GM21529 (cell line): Measurements from ENCODE around the gene GJB5.
"Not testable (repeated sequence)": the region's sequence is repeated elsewhere in the genome, so short reads cannot be mapped to it uniquely, and the experiment has no call there.

ENCODE experiments used
- ATAC-seq: cut with Tn5 transposase; IDR thresholded peaks from one replicate; pipeline ENCODE4 v1.9.1; 2021; ENCODE audit not compliant: unreplicated experiment

Gene GJB5

DNA sequence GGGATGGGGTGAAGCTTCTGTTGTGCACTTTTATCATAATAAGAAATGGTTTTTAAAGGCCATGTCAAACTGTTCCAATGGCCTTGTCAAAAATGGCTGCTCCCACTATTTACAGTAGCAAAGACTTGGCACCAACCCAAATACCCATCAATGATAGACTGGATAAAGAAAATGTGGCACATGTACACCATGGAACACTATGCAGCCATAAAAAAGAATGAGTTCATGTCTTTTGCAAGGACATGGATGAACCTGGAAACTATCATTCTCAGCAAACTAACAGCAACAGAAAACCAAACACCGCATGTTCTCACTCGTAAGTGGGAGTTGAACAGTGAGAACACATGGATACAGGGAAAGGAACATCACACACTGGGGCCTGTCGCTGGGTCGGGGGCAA, 18.3 kb downstream of the GJB5 start:
- ATAC-seq, result not testable (repeated sequence)

DNA sequence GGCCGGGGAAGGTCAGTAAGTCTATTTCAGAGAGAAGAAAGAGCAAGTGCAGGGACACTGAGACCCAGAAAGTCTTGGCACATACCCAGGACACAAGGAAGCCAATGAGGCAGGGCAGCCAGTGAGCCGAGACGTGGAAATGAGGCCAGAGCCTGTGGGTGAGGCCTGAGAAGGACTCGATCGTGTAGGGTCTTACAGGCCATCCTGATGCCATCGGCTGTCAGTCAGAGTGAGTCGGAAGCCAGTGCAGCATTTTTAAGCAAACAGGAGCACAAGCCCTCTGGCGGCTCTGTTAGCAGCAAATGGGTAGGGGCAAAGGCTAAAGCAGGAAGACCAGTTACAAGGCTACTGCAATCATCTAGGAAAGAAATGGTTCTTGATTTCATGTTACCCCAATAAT, 20.1 kb downstream of the GJB5 start:
- no peak for ATAC-seq

DNA sequence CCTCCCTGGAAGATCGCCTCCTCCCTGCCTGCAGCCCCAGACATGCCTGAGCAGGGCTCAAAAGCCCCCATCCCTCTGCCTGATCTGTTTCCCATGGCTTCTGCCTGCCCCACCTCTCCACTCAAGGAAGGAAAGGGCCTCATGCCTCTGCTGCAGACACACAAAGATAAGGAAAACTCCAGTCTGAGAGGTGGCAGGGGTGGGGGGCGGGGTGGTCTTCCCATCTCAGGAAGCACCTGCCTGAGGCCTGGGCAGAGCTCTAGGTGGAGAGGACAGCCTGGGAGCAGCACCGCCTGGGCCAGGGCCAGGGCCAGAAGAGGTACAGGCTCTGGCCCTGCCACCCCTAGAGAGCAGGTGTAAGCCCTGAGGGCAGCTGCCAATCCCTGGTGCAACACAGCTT, 22.1 kb downstream of the GJB5 start:
- ATAC-seq, result no peak

DNA sequence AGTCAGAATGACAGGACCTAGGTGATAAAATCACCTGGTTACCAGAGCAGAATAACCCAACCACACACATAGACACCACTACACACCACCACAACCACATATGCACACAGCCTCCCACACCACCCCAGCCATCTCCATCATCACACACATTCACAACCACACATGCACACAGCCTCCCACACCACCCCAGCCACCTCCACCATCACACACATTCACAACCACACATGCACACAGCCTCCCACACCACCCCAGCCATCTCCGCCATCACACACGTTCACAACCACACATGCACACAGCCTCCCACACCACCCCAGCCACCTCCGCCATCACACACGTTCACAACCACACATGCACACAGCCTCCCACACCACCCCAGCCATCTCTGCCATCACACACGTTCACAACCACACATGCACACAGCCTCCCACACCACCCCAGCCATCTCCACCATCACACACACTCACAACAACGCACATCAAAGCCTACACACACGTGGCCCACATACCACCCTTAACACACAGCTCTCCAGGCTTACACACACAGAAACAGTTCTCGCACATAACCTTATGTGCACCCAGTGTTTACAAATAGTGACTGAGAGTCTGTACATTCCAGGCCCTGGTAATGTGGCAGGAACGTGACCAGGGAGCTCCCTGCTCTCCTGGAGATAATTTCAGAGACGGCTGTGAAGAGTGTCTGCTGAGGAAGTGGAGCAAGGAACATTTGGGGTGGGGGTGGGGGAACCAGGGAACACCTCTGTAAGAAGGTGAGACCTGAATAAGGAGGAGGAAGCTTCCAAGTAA, 22.9 kb downstream of the GJB5 start:
- ATAC-seq, result no peak

DNA sequence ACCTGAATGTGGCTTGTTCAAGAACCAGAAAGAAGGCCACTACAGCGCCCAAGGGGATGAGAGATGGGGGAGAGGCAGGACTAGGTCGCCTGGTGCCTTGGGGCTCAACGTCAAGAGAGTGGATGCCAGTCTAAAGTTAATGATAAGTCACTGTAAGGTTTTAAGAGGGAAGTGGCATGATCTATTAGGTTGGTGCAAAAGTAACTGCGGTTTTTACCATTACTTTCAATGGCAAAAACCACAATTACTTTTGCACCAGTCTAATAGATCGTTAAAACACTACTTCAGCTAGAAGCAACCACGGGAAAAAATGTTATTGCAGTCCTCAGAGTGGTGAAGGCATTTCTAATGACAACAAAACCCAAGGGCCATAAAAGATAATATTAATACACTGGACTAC, 23.5 kb downstream of the GJB5 start:
- no peak for ATAC-seq

DNA sequence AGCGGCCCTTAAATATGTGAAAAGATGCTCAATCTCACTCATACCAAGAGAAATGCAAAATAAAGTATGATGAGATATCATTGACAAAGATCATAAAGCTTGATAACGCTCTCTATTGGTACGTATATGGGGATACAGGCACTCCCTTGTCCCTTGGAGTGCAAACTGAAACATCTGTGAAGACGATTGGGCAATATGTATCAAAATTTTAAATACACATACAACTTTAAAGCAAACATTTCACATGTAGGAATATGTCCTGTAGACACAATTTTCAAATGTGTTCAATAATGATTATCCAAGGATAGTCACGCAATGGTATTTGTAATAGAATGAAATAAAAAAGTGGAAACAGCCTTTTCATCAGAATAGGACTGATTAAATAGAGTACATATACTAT, 24.2 kb downstream of the GJB5 start:
- no peak for ATAC-seq

DNA sequence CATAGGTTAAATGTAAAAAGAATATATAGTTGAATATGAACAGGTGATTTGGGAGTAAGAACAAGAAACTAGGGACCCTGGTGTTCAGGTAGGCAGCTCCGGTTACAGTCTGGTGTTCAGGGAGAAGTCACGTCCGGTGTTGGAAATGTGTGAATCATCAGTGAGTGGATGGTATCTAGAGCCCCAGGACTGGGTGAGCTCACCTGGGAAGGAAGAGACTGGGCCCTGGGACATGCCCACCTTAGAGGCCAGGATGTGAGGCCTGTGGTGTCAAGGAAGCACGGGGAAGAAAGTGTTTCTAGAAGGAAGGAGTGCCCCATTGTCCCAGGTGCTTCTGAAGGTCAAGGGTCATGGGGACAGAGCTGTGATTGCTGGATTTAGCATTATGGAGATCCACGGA, 24.7 kb downstream of the GJB5 start:
- ATAC-seq, result no peak

DNA sequence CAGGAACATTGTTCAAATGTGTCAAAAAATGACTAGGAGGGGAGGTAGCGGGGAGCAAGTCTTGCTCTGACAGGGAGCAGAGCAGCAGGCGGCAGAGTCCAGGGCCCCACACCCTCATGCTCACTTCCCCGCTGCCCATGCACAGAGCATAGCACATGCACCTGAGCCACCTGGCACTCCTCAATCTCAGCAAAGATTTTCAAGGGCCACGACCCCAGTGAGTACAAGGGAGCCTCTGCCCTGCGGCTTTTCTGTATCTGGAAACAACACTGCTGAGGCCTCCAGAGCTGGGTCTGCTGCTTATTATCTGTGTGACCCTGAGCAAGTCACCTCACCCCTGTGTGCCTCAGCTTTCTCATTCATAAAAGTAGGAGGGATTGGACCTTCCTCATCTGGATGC, 25.1 kb downstream of the GJB5 start:
- ATAC-seq, result no peak

DNA sequence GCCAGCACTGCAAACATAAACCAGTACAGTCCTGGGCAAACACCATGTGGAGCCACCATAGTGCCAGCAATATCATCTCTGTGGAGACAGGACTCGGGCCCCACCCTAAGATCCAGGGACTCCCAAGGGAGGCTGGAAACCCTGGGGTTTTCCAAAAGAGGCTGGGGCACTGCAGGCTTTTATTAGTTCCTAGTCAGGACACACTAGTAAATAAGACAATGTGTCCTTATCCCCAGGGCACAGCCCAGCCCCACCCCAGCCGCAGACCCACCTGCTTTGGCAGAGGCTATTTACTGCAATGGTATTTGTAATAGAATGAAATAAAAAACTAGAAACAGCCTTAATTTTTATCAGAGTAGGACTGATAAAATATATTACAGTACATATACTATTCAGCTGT, 25.7 kb downstream of the GJB5 start:
- no peak for ATAC-seq

DNA sequence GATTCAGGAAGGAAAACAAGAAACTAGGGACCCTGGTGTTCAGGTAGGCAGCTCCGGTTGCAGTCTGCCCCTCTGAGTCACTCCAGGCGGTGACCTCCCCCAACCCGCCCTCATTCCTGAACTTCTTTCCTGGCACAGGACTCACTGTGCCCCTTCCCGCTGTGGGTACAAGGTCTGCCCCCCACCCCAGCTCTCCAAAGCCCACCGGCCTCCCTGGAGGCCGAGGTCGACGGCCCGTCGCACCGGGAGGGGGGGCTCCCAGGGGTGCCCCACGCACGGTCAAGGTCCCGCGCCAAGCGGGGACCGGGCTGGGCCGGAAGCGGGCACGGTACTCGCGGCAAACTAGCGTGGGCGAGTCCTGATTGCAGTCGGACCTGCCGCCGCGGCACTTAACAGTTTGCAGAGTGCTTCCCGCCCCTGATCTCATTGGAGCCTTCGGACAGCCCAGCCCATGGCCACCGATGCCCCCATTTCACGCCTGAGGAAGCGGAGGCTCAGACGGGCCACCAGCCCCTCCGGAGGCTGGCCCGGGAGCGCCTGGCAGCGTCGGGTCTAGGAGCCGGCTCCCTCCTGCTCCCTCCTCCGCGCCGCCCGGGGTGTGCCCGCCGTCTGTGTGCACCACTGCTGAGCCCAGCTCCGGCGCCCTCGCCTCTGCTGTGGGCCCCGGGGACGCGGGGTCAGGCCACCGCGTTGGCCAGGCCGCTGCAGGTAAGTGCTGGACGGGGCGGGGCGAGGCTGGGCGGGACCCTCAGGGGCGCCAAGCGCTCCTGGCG, 26.4 kb downstream of the GJB5 start, which contains the start of gene GJB3:
GJB3 (plus strand) TSS at position 144 of the 773 bp plus-strand sequence. CDS start 3,549 bp downstream, outside the sequence.
- no peak for ATAC-seq

DNA sequence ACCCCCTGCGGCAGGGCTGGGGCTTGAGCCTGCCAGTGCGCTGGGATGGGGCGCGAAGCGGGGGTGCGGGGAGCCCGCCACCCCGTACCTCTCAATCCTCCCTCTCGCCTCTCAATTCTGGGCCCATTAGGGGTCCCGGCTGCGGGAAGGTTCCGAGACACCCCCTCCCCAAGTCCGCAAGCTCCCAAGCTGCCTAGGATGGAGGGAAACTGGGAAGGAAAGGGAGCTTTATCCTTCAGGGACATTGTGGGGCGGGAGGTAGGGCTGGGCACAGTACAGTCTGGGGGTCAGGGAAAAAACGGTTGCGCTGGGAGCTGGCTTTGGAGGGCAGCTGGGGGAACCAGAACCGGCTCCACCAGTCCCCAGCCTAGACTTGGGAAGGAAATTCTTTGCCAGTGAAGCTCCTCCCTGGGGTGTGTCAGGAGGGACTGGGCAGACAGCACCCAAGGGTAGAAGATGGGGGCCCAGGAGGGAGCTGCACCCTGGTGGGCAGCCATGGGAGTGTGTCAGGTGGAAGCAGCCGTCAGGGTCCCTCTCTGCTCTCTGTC, 27.1 kb downstream of the GJB5 start:
- ATAC-seq, result no peak

DNA sequence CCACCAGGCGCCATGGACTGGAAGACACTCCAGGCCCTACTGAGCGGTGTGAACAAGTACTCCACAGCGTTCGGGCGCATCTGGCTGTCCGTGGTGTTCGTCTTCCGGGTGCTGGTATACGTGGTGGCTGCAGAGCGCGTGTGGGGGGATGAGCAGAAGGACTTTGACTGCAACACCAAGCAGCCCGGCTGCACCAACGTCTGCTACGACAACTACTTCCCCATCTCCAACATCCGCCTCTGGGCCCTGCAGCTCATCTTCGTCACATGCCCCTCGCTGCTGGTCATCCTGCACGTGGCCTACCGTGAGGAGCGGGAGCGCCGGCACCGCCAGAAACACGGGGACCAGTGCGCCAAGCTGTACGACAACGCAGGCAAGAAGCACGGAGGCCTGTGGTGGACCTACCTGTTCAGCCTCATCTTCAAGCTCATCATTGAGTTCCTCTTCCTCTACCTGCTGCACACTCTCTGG, 29.9 kb downstream of the GJB5 start:
- no peak for ATAC-seq

DNA sequence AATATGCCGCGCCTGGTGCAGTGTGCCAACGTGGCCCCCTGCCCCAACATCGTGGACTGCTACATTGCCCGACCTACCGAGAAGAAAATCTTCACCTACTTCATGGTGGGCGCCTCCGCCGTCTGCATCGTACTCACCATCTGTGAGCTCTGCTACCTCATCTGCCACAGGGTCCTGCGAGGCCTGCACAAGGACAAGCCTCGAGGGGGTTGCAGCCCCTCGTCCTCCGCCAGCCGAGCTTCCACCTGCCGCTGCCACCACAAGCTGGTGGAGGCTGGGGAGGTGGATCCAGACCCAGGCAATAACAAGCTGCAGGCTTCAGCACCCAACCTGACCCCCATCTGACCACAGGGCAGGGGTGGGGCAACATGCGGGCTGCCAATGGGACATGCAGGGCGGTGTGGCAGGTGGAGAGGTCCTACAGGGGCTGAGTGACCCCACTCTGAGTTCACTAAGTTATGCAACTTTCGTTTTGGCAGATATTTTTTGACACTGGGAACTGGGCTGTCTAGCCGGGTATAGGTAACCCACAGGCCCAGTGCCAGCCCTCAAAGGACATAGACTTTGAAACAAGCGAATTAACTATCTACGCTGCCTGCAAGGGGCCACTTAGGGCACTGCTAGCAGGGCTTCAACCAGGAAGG, 30.5 kb downstream of the GJB5 start:
- ATAC-seq, result no peak

DNA sequence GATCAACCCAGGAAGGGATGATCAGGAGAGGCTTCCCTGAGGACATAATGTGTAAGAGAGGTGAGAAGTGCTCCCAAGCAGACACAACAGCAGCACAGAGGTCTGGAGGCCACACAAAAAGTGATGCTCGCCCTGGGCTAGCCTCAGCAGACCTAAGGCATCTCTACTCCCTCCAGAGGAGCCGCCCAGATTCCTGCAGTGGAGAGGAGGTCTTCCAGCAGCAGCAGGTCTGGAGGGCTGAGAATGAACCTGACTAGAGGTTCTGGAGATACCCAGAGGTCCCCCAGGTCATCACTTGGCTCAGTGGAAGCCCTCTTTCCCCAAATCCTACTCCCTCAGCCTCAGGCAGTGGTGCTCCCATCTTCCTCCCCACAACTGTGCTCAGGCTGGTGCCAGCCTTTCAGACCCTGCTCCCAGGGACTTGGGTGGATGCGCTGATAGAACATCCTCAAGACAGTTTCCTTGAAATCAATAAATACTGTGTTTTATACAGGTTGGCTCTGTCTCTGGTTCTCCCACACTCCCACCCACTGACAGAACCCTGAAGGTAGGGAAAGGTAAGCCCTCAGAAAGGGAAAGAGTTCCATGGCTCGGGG, 31.1 kb downstream of the GJB5 start:
- ATAC-seq, result no peak

DNA sequence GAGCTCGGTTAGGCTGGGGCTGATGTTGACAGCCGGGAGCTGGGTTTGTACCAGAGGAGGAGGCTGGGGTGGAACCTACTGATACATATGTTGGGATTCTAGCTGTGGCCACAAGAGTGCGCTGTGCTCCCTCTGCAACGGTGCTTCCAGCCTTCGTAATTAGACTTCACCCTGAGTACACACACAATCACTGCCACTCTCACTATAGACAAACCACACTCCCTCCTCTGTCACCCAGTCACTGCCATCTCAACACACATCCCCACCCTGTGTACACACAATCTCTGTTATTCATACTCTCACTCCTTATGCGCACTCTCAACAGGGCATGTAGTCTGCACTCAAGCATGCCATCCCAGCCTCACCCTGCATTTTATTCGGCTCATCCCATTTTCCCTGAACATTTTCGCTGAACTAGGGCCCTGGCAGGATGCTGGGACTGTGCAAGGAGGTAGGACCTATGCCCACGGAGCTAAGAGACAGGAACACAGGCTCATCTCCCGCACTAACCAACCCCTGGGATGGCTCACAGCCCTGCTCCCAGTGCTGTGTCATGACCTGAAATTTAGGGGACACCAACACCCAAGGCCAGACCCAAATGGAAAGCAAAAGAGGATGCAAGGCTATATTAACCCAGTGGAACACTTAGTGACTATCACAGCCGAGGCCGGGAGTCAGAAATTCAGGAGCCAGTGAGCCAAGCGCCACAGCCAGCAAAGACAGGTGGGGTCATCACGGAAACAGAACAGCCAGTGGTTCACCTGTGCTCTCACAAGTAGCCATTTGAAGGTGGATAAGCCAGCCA, 31.9 kb downstream of the GJB5 start:
- no peak for ATAC-seq

DNA sequence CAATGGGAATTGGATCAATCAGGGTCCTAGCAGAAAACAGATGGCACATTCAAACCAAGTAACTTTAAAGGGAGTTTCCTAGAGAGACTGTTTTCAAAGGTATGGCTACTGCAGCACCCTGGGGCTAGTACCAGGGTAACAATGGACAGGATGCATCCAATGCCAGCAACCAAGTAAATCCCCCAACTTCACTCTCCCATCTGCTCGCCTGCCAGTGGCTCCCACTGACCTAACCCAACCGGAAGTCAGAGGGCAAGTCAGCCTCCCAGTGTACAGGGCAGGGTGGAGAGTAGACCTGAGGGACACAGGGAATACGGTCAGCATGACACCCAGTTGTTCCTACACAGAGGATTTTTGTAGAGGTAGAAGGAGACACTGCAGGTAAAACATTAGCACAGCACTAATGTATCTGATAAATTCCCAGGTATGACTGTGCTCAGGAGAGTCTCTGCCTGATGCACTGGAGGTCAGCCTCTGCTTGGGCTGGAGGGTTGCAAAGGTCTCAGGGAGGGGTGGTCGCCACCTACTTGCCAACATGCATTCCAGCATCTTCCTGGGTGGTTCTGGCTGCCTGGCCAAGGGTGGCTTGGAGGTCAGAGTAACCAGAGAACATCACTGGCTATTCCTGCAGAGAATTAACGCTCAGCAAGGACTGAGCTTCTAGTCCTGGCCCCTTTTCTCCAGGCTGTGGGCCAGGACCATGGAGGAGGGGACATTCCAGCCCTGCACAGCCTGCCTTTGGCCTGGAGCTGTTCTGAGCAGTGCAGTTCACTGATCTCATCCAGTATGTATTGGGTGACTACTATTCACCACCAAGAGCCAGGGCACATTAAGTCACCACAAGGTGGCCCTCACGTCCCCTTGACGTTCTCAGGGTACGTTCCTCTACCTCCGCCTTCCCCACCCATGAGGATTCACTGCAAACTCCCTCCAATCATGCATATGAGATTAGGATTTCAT, 32.9 kb downstream of the GJB5 start:
- ATAC-seq, result no peak

DNA sequence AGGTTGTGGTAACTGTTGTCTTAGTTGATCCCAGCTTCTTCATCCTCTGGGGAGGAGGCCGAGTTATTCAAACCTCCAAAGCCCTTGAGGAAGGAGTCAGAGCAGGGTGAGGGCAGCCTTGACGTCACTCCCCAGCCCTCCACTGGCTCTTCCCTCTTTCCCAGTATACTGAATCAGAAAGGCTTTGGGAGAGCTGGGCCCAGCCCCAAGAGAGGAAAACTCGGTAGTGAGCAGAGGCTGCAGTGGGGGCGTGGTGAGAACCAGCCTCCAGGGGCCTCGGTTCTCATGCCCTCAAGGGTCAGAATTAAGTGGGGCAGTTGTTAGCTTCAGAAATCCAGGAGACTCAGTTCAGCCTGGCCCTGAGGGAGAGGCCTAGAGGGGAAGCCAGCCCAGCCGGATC, 36.1 kb downstream of the GJB5 start:
- no peak for ATAC-seq

DNA sequence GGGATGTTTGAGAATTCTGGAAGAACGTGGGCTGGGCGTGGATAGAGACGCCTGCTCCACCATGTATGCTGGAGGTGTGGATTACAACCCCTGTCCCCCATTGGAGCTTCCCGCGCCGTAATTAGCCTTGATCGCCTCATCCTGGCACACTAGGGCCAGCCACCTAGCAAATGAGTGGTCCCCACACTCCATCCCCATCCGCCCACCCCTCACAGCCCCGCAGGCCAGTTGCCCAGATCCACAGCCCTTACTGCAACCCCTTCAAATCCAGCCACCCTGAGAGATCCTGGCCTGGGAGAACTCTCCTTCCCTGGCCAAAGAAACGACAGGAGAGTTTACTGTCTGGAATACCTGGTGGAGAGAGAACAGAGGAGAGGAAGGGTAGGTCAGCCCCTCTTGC, 37.6 kb downstream of the GJB5 start:
- ATAC-seq, result no peak
